Right lobe of liver (tissue), 4 donors: ENCODE results near the gene KIR3DL3.

Source experiments
- POLR2A ChIP-seq: fragments of 450-650 bp; IDR thresholded peaks from one replicate; pipeline ENCODE4 v1.6.1; 2017; ENCODE audit warnings: antibody characterized with exemption, mild to moderate bottlenecking
- TF ChIP-seq, protein P1 (sequence below), 4 donors: fragments of 200-600 bp in 3 of 4; fragments of 450-650 bp in 1 of 4; IDR thresholded peaks; one replicate each; pipeline versions ENCODE4 v1.5.1 to v1.8.0; 2016 to 2022; ENCODE audit warnings: antibody characterized with exemption in 4 of 4, mild to moderate bottlenecking in 2 of 4
- donor health status: DM: no; HTN: no; CAD: no.
- donor health status: DM: no; HTN: no; CAD: no.
- donor health status: DM: no; HTN: yes; CAD: no.

DNA sequence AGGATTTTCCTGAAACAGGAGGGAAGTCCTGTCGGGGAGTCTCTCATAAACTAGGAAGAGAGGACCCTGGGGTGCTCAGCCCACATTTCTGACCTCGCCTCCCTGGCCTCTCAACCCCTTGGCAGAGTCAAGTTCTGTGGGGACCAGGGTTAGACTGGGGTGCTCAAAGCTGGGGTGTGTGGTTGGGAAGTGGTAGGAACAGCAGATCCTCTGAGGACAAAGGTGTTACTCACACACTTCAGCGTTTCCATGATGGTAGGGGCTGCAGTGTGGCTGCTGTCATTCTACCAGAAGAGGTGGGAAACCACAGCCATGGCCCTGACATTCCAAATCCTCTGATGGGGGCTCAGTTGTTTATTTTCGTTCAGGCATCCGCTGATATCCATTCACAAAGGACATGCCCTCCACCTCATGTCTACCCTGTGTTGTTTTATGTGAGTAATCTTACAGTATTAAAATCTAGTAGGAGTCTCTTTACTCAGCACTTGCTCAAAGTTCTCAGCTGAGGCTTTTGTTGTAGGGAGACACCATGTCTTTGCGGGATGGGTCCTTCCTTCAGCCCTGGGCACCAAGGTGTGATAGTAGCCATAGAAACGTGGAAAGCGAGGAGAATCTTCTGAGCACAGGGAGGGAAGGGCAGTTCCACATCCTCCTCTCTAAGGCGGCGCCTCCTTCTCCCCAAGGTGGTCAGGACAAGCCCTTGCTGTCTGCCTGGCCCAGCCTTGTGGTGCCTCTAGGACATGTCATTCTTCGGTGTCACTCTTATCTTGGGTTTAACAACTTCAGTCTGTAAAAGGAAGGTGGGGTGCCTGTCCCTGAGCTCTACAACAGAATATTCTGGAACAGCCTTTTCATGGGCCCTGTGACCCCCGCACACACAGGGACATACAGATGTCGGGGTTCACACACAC lies 15.6 kb downstream of the KIR3DL3 start:
- TF ChIP-seq POLR2A = no peak
- TF ChIP-seq, protein P1, sequence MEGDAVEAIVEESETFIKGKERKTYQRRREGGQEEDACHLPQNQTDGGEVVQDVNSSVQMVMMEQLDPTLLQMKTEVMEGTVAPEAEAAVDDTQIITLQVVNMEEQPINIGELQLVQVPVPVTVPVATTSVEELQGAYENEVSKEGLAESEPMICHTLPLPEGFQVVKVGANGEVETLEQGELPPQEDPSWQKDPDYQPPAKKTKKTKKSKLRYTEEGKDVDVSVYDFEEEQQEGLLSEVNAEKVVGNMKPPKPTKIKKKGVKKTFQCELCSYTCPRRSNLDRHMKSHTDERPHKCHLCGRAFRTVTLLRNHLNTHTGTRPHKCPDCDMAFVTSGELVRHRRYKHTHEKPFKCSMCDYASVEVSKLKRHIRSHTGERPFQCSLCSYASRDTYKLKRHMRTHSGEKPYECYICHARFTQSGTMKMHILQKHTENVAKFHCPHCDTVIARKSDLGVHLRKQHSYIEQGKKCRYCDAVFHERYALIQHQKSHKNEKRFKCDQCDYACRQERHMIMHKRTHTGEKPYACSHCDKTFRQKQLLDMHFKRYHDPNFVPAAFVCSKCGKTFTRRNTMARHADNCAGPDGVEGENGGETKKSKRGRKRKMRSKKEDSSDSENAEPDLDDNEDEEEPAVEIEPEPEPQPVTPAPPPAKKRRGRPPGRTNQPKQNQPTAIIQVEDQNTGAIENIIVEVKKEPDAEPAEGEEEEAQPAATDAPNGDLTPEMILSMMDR (IDR thresholded peaks at IDR 0.05) = no peak
